Neural cell (in vitro differentiated cells): ENCODE results near the gene HIPK2. TPM values are rescaled to one million over a fixed set of nuclear protein-coding genes. Genes with fewer than 3 reads are reported as not detected.

ENCODE experiments used
- H2AFZ ChIP-seq: fragments of 200-600, 300-800 bp; sonication (generic), shearing (Covaris generic); 2 replicates; pipeline ENCODE4 v1.6.0; 2014; ENCODE audit warnings: low read depth, mild to moderate bottlenecking, antibody characterized with exemption, low read length, moderate library complexity
- H3F3A ChIP-seq: fragments of 200-600 bp; shearing (Covaris generic); 2 replicates; pipeline ENCODE4 v1.6.1; 2016; ENCODE audit warnings: mild to moderate bottlenecking, moderate library complexity, mixed read lengths, antibody characterized with exemption, low read length; ENCODE audit not compliant: insufficient read depth, poor library complexity, severe bottlenecking
- H3K27ac ChIP-seq: fragments of 200-600, 300-800 bp; sonication (generic), shearing (Covaris generic); 2 replicates; pipeline ENCODE4 v1.5.1; 2014; ENCODE audit warnings: mild to moderate bottlenecking, low read length, moderate library complexity
- H3K27me3 ChIP-seq: fragments of 300-800, 200-600 bp; sonication (generic), shearing (Covaris generic); 2 replicates; pipeline ENCODE4 v1.6.0; 2014; ENCODE audit warnings: mild to moderate bottlenecking, low read depth, low read length, moderate library complexity; ENCODE audit not compliant: insufficient read depth
- H3K36me3 ChIP-seq: fragments of 300-800, 200-600 bp; sonication (generic), shearing (Covaris generic); 2 replicates; pipeline ENCODE4 v1.5.1; 2014; ENCODE audit warnings: mild to moderate bottlenecking, antibody characterized with exemption, low read length, moderate library complexity; ENCODE audit not compliant: insufficient read depth
- H3K4me2 ChIP-seq: fragments of 300-800, 200-600 bp; sonication (generic), shearing (Covaris generic); 2 replicates; pipeline ENCODE4 v1.6.0; 2014; ENCODE audit warnings: mild to moderate bottlenecking, low read length
- H3K4me3 ChIP-seq: fragments of 300-800, 200-600 bp; sonication (generic), shearing (Covaris generic); 2 replicates; pipeline ENCODE4 v1.5.1; 2014; ENCODE audit warnings: mild to moderate bottlenecking, low read length, moderate library complexity
- H3K79me2 ChIP-seq: fragments of 200-600 bp; shearing (Covaris generic); replicated peaks from 2 replicates; pipeline ENCODE4 v1.6.0; 2014; ENCODE audit warnings: mild to moderate bottlenecking, low read length, moderate library complexity; ENCODE audit not compliant: insufficient read depth
- H3K9ac ChIP-seq: fragments of 300-800, 200-600 bp; sonication (generic), shearing (Covaris generic); 2 replicates; pipeline ENCODE4 v1.6.1; 2016; ENCODE audit warnings: mild to moderate bottlenecking, low read length, mixed read lengths
- H3K9me2 ChIP-seq: fragments of 200-600 bp; shearing (Covaris generic); 2 replicates; pipeline ENCODE4 v1.6.1; 2016; ENCODE audit warnings: mild to moderate bottlenecking, low read length, mixed read lengths; ENCODE audit not compliant: insufficient read depth
- H3K9me3 ChIP-seq: fragments of 200-600, 300-800 bp; sonication (generic), shearing (Covaris generic); 2 replicates; pipeline ENCODE4 v1.6.1; 2016; ENCODE audit warnings: mild to moderate bottlenecking, mixed run types, low read length, moderate library complexity, mixed read lengths
- H4K20me1 ChIP-seq: fragments of 200-600 bp; shearing (Covaris generic); 2 replicates; pipeline ENCODE4 v1.6.1; 2016; ENCODE audit warnings: mild to moderate bottlenecking, mixed run types; ENCODE audit not compliant: insufficient read depth
- EP300 ChIP-seq: fragments of 450-650 bp; conservative IDR thresholded peaks from 2 replicates; pipeline ENCODE4 v1.6.1; 2014; ENCODE audit warnings: antibody characterized with exemption, mild to moderate bottlenecking, moderate library complexity; ENCODE audit not compliant: poor library complexity, severe bottlenecking
- EZH2 ChIP-seq: fragments of 200-600, 300-800 bp; shearing (Covaris generic), sonication (generic); IDR thresholded peaks from 2 replicates; pipeline ENCODE4 v1.6.1; 2014; ENCODE audit warnings: antibody characterized with exemption, low read length, borderline replicate concordance, mild to moderate bottlenecking; ENCODE audit not compliant: insufficient read depth, poor library complexity, severe bottlenecking
- MXI1 ChIP-seq: fragments of 450-650 bp; conservative IDR thresholded peaks from 2 replicates; pipeline ENCODE4 v1.6.1; 2014; ENCODE audit warnings: antibody characterized with exemption, mild to moderate bottlenecking; ENCODE audit not compliant: poor library complexity, severe bottlenecking
- POLR2AphosphoS5 ChIP-seq: IDR thresholded peaks from 2 replicates; pipeline ENCODE4 v1.6.1; 2012
- RAD21 ChIP-seq: fragments of 450-650 bp; conservative IDR thresholded peaks from 2 replicates; pipeline ENCODE4 v1.6.1; 2014; ENCODE audit warnings: antibody characterized with exemption, mild to moderate bottlenecking, moderate library complexity
- SMC3 ChIP-seq: fragments of 450-650 bp; conservative IDR thresholded peaks from 2 replicates; pipeline ENCODE4 v1.6.1; 2014; ENCODE audit warnings: antibody characterized with exemption, mild to moderate bottlenecking, moderate library complexity; ENCODE audit not compliant: poor library complexity
- TAF1 ChIP-seq: IDR thresholded peaks from 2 replicates; pipeline ENCODE4 v1.6.1; 2012; ENCODE audit warnings: low read depth
- polyA plus RNA-seq: library from polyadenylated mRNA; depleted of rRNA; stranded (reverse); fragments of >200 nt; gene quantifications from 2 replicates; pipeline ENCODE4 v1.2.3, GENCODE V29; 2014
- TF ChIP-seq, protein P1 (sequence below): IDR thresholded peaks from 2 replicates; pipeline ENCODE4 v1.6.1; 2012; ENCODE audit warnings: borderline replicate concordance
- TF ChIP-seq, protein P2 (sequence below): fragments of 450-650 bp; IDR thresholded peaks from 2 replicates; pipeline ENCODE4 v1.5.1; 2014; ENCODE audit warnings: antibody characterized with exemption, mild to moderate bottlenecking, moderate library complexity; ENCODE audit not compliant: poor library complexity, severe bottlenecking

The HIPK2 gene
- polyA plus RNA-seq, 1 donor from 2014 or later = 8.5 TPM

DNA sequence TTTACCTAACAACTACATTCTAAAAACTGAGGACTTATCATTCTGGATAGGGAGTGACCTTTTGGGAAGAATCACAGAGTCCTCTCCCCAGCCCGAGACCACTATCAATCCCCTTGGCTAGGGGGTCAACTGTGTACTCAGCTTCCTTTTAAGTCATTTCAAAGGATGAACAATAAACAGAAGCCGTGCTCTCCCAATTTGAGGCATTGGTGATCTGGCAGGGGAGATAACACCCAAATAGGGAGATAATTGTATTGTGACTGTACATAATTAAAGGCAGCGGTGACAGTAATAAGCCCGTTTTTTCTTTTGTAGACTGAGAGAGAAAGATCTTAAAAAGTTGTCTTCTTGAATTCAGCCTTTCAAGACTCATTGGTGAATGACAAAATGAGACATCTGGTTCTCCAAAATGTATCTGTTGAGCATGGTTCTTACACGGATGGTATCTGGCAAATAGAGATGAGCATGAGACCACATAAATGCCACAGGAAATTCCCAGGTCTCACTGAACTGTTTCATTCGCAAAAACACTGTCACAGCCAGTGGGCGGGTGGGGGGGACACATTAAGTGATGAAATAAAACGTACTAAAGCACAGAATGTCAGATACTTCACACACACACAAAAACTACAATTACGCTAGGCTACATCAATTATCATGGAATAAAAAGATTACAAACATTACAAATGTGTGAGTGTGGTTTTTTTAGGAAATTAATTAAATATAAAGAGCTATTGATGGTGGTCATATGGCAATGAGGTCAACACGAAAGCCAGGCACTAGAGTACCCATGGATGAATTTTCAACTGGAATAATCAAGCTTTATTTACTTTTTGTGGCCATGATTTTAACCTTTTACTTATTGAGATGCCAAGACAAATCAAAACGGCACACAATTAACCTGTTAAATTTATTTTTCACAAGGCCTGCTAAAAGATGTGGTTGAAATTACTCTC is 108.4 kb downstream of the HIPK2 start:
- H2AFZ ChIP-seq = no peak overlapping the region
- H3K79me2 ChIP-seq = peaks cover 7% of the 10 kb centered on the region
- no peak overlapping the region for H3K9ac ChIP-seq
- H3K4me3 ChIP-seq = no peak overlapping the region
- no peaks in the 10 kb centered on the region for H3K9me2 ChIP-seq
- H3K4me2 ChIP-seq = no peak overlapping the region
- H3K36me3 ChIP-seq = no peaks in the 10 kb centered on the region
- no peak overlapping the region for H3K27ac ChIP-seq
- H3K27me3 ChIP-seq = no peaks in the 10 kb centered on the region
- H4K20me1 ChIP-seq = no peaks in the 10 kb centered on the region
- no peaks in the 10 kb centered on the region for H3F3A ChIP-seq
- TF ChIP-seq, protein P1, sequence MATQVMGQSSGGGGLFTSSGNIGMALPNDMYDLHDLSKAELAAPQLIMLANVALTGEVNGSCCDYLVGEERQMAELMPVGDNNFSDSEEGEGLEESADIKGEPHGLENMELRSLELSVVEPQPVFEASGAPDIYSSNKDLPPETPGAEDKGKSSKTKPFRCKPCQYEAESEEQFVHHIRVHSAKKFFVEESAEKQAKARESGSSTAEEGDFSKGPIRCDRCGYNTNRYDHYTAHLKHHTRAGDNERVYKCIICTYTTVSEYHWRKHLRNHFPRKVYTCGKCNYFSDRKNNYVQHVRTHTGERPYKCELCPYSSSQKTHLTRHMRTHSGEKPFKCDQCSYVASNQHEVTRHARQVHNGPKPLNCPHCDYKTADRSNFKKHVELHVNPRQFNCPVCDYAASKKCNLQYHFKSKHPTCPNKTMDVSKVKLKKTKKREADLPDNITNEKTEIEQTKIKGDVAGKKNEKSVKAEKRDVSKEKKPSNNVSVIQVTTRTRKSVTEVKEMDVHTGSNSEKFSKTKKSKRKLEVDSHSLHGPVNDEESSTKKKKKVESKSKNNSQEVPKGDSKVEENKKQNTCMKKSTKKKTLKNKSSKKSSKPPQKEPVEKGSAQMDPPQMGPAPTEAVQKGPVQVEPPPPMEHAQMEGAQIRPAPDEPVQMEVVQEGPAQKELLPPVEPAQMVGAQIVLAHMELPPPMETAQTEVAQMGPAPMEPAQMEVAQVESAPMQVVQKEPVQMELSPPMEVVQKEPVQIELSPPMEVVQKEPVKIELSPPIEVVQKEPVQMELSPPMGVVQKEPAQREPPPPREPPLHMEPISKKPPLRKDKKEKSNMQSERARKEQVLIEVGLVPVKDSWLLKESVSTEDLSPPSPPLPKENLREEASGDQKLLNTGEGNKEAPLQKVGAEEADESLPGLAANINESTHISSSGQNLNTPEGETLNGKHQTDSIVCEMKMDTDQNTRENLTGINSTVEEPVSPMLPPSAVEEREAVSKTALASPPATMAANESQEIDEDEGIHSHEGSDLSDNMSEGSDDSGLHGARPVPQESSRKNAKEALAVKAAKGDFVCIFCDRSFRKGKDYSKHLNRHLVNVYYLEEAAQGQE = no peak
- TF ChIP-seq SMC3 (no peak), TAF1 (no peak), EZH2 (no peak), EP300 (no peak), RAD21 (no peak), POLR2AphosphoS5 (no peak), MXI1 (no peak)
- TF ChIP-seq, protein P2, sequence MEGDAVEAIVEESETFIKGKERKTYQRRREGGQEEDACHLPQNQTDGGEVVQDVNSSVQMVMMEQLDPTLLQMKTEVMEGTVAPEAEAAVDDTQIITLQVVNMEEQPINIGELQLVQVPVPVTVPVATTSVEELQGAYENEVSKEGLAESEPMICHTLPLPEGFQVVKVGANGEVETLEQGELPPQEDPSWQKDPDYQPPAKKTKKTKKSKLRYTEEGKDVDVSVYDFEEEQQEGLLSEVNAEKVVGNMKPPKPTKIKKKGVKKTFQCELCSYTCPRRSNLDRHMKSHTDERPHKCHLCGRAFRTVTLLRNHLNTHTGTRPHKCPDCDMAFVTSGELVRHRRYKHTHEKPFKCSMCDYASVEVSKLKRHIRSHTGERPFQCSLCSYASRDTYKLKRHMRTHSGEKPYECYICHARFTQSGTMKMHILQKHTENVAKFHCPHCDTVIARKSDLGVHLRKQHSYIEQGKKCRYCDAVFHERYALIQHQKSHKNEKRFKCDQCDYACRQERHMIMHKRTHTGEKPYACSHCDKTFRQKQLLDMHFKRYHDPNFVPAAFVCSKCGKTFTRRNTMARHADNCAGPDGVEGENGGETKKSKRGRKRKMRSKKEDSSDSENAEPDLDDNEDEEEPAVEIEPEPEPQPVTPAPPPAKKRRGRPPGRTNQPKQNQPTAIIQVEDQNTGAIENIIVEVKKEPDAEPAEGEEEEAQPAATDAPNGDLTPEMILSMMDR = no peak
- no peaks in the 10 kb centered on the region for H3K9me3 ChIP-seq

DNA sequence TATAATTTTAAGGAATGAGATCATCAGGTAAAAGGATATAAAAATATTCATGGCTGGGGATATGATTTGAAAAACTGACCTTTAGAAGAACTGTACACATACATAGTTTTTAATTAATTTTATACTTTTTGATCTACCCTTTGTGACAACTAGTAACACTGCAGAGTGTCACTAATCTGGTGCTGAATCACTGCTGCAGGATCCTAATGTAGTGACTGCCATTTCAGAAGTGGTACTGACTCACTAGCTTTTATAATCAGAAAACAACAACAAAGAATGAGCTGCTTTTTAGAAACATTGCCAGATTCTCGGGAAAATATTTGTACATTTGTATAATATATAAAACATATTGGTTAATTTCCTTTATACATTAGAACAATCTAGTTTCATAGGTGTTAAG is 110.4 kb downstream of the HIPK2 start:
- H3K79me2 ChIP-seq = peaks cover 15% of the 10 kb centered on the region
- no peaks in the 10 kb centered on the region for H3K9me2 ChIP-seq
- H3K4me3 ChIP-seq = no peak overlapping the region
- no peak overlapping the region for H3K4me2 ChIP-seq
- no peaks in the 10 kb centered on the region for H3K9me3 ChIP-seq
- H3K9ac ChIP-seq = no peak overlapping the region
- no peaks in the 10 kb centered on the region for H3F3A ChIP-seq
- H3K27me3 ChIP-seq = no peaks in the 10 kb centered on the region
- H3K36me3 ChIP-seq = no peaks in the 10 kb centered on the region
- H2AFZ ChIP-seq = no peak overlapping the region
- no peaks in the 10 kb centered on the region for H4K20me1 ChIP-seq
- TF ChIP-seq RAD21 (no peak), EZH2 (no peak), SMC3 (no peak), EP300 (no peak), MXI1 (no peak), TAF1 (no peak), POLR2AphosphoS5 (no peak)
- TF ChIP-seq, protein P2 = no peak
- TF ChIP-seq, protein P1 = no peak
- no peak overlapping the region for H3K27ac ChIP-seq
